Adrenal gland (tissue), 12 donors: Measurements from ENCODE around the gene GLIS1. TPM values are rescaled to one million over a fixed set of nuclear protein-coding genes. Genes with fewer than 3 reads are reported as not detected.

Experiments
- DNase-seq, 7 donors: peaks; one replicate each; pipeline ENCODE4 v3.0.0-alpha.2; 2019 to 2020
- H3K27ac ChIP-seq, 5 donors: fragments of 200-600 bp; sonication (generic) in 4 of 5; 1 replicate in 3 of 5; 2 replicates in 2 of 5; pipeline versions ENCODE4 v1.5.1 to v1.8.0; 2016 to 2020; ENCODE audit warnings: mild to moderate bottlenecking in 1 of 5
- H3K27me3 ChIP-seq: fragments of 200-600 bp; 2 replicates; pipeline ENCODE4 v1.8.0; 2021
- H3K36me3 ChIP-seq, 2 donors: fragments of 200-600 bp; replicated peaks in 1 of 2; 1 replicate in 1 of 2; 2 replicates in 1 of 2; pipeline versions ENCODE4 v1.5.1 to v1.8.0; 2018 to 2022
- H3K4me1 ChIP-seq, 2 donors: fragments of 200-600 bp; replicated peaks in 1 of 2; 1 replicate in 1 of 2; 2 replicates in 1 of 2; pipeline versions ENCODE4 v1.5.1 to v1.8.0; 2018 to 2021
- H3K4me3 ChIP-seq, 4 donors: fragments of 200-600 bp; sonication (generic) in 3 of 4; one replicate each; pipeline ENCODE4 v1.5.1; 2016 to 2018
- H3K9me3 ChIP-seq, 3 donors: fragments of 200-600 bp; sonication (generic) in 1 of 3; replicated peaks in 1 of 3; 1 replicate in 2 of 3; 2 replicates in 1 of 3; pipeline versions ENCODE4 v1.5.1 to v1.8.0; 2016 to 2021
- CTCF ChIP-seq, 6 experiments: fragments of 450-650 bp in 4 of 6; fragments of 200-600 bp in 2 of 6; sonication (generic) in 1 of 6; IDR thresholded peaks; 1 replicate in 5 of 6; 2 replicates in 1 of 6; pipeline versions ENCODE4 v1.5.1 to v1.8.0; 2016 to 2021; ENCODE audit warnings: antibody characterized with exemption in 6 of 6, mild to moderate bottlenecking in 2 of 6, moderate library complexity in 1 of 6
- POLR2A ChIP-seq, 2 donors: fragments of 450-650 bp; IDR thresholded peaks; one replicate each; pipeline ENCODE4 v1.6.1; 2017; ENCODE audit warnings: antibody characterized with exemption in 2 of 2, mild to moderate bottlenecking in 2 of 2, moderate library complexity in 1 of 2
- WGBS, 4 donors: extraction: QIAGEN DNeasy Blood & Tissue Kit in 2 of 4; methylation state at CpG; one replicate each; pipeline versions ENCODE4 v1.1.5 to v1.1.7; 2013 to 2017; 5-methylcytosine and 5-hydroxymethylcytosine counted together
- intact Hi-C, 2 donors: fragments of 100-400 bp; cut with DNase I; formaldehyde crosslinking; loops; one replicate each; pipeline versions ENCODE4 v1.14.1 to v1.15.0; 2022 to 2023
- polyA plus RNA-seq, 3 donors: library from polyadenylated mRNA; stranded (reverse); fragments of 200-250 nt in 2 of 3; fragments of 350-450 nt in 1 of 3; fragmentation: Illumina TruSeq in 1 of 3; extraction: RNeasy Lipid Tissue Mini Kit (QIAGEN cat#74804) in 1 of 3; gene quantifications; one replicate each; pipeline ENCODE4 v1.2.3, GENCODE V29; 2013 to 2014
- total RNA-seq, 9 donors: library from RNA; depleted of rRNA in 4 of 9; stranded (reverse); fragments of >200 nt in 4 of 9; fragments of 120-200 nt in 1 of 9; fragmentation: NEBNext Ultra II Directional in 1 of 9; extraction: Animal tissue kit (Norgen Biotek cat#: 25700) in 1 of 9; gene quantifications; one replicate each; pipeline versions ENCODE4 v1.1.0 to v1.2.4, GENCODE V29; 2013 to 2023
- donor health status: healthy with polysubstance abuse.
- donor health status: Bipolar disorder and iron deficiency.
- donor health status: DM: yes; HTN: yes; CAD: no.
- donor health status: DM: no; HTN: no; CAD: no.
- donor health status: DM: no; HTN: no; CAD: no.
- donor health status: DM: yes; HTN: yes; CAD: no.

GLIS1 gene
- total and polyA plus RNA-seq, 12 donors: 0.08 to 0.37 (median 0.14) TPM; not detected in 6

DNA sequence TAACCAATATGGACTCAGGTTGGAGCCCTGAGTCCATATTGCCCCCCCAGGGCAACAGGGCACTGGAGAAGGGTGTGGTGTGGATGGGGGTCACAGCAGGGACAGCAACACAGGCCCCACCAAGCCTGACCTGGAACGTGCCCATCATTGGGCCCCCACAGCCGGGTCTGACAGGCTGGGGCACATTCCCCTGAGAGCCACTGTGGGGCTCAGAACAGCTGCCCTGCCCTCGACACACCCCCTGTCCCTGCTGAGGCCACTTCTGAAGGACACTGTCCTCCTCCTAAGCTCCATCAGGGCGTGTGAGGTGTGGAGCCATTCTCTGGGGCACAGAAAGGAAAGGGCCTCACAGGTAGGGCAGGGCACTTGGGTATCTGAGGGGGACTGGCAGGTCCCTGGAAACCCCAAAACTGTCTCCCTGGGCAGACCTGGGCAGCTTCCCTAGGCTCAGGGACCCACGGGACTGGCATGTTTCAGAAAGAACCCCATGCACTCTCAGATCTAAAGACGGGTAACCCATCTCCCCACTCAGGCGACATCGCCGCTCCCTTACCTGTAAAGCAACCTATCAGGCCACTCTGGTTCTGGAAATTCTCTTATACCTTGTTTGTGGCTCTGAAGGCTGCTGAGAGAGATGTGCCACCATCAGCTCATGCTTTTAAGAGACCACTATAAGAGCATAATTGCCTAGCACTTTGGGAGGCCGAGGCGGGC lies 184.2 kb downstream of the GLIS1 start:
- no peaks in the 10 kb centered on the region for H3K9me3 ChIP-seq
- no peak overlapping the region for H3K27ac ChIP-seq
- DNase-seq: peak in 1 of 7 donors; percentile 2
- WGBS, 4 donors: 91 to 95% (median 93%) methylated on average over 6 to 11 of the region's 11 CpGs
- no peaks in the 10 kb centered on the region for H3K36me3 ChIP-seq
- H3K4me3 ChIP-seq: no peak overlapping the region
- no peaks in the 10 kb centered on the region for H3K27me3 ChIP-seq
- intact Hi-C loops: no loop called here
- TF ChIP-seq CTCF (IDR thresholded peaks at IDR 0.05): no peak
- TF ChIP-seq POLR2A (IDR thresholded peaks at IDR 0.05): no peak
- H3K4me1 ChIP-seq: no peaks in the 10 kb centered on the region

- WGBS, 4 donors: 77 to 88% (median 85%) methylated on average over 7 to 8 of the region's 8 CpGs
- intact Hi-C loops: no loop called here
- Histone ChIP-seq H3K4me3 (no peak overlapping the region), H3K36me3 (no peaks in the 10 kb centered on the region), H3K27me3 (no peaks in the 10 kb centered on the region), H3K4me1 (no peaks in the 10 kb centered on the region), H3K27ac (no peak overlapping the region), H3K9me3 (no peaks in the 10 kb centered on the region)
- no peak for TF ChIP-seq POLR2A (IDR thresholded peaks at IDR 0.05)
- no peak for TF ChIP-seq CTCF (IDR thresholded peaks at IDR 0.05)
- DNase-seq: peak in 1 of 7 donors; percentile 4
Measured at GRCh38 chr1:53553734-53554509, 185.0 kb downstream of the GLIS1 start.

- WGBS, 4 donors: 79 to 91% (median 83%) methylated on average over 8 to 10 of the region's 10 CpGs
- DNase-seq: peak in 1 of 7 donors; percentile 2
- TF ChIP-seq POLR2A (IDR thresholded peaks at IDR 0.05) (no peak), CTCF (IDR thresholded peaks at IDR 0.05) (no peak)
Measured at GRCh38 chr1:53552981-53553733, 185.8 kb downstream of the GLIS1 start.

More at GRCh38 chr1:53552981-53553733, 185.8 kb downstream of the GLIS1 start:
- no peaks in the 10 kb centered on the region for H3K36me3 ChIP-seq
- H3K4me3 ChIP-seq: no peak overlapping the region
- H3K27ac ChIP-seq: no peak overlapping the region
- no peaks in the 10 kb centered on the region for H3K27me3 ChIP-seq
- intact Hi-C loops: no loop called here
- no peaks in the 10 kb centered on the region for H3K9me3 ChIP-seq
- no peaks in the 10 kb centered on the region for H3K4me1 ChIP-seq
